H1 (cell line): ENCODE data around the gene ZRANB1. TPM values are rescaled to one million over a fixed set of nuclear protein-coding genes. Genes with fewer than 3 reads are reported as not detected.

Source experiments
- CTCF ChIA-PET: fragments of 300-600 bp; sonication (Branson Sonifier 250); formaldehyde crosslinking; loops from one replicate; lab custom pipeline; 2021; ENCODE audit not compliant: partially characterized antibody; lab: Charles Lee
- POLR2A ChIA-PET: fragments of 300-600 bp; sonication (Branson Sonifier 250); formaldehyde crosslinking; loops from one replicate; lab custom pipeline; 2021; ENCODE audit warnings: inconsistent platforms; ENCODE audit not compliant: partially characterized antibody; lab: Charles Lee
- DNase-seq, 2 experiments: peaks; one replicate each; pipeline versions ENCODE4 v3.0.0 to v3.0.0-alpha.2; 2010 to 2022; ENCODE audit warnings: low spot score in 2 of 2, low read depth in 1 of 2, mixed read lengths in 1 of 2
- FAIRE-seq: peaks from 2 replicates; lab custom pipeline; 2011; peaks lifted over from hg19 to GRCh38; lab: Jason Lieb, UNC
- H2AFZ ChIP-seq: 2 replicates; pipeline ENCODE4 v1.8.1; 2012; ENCODE audit warnings: low read length, inconsistent platforms
- H2AK5ac ChIP-seq: 2 replicates; pipeline ENCODE4 v1.6.1; 2013; ENCODE audit warnings: low read depth, low read length
- H2BK120ac ChIP-seq: replicated peaks from 2 replicates; pipeline ENCODE3; 2013; ENCODE audit warnings: low read depth, low read length, inconsistent platforms
- H2BK12ac ChIP-seq: 2 replicates; pipeline ENCODE4 v1.6.1; 2013; ENCODE audit warnings: low read depth, low read length
- H2BK15ac ChIP-seq: 2 replicates; pipeline ENCODE4 v1.6.1; 2013; ENCODE audit warnings: low read length
- H2BK20ac ChIP-seq: 2 replicates; pipeline ENCODE4 v1.6.1; 2013; ENCODE audit warnings: low read length
- H2BK5ac ChIP-seq: 2 replicates; pipeline ENCODE4 v1.6.1; 2013; ENCODE audit warnings: low read depth, low read length
- H3K14ac ChIP-seq: 2 replicates; pipeline ENCODE4 v1.6.1; 2013; ENCODE audit warnings: inconsistent platforms; ENCODE audit not compliant: insufficient read length
- H3K18ac ChIP-seq: 2 replicates; pipeline ENCODE4 v1.6.1; 2013; ENCODE audit warnings: low read length; ENCODE audit errors: extremely low read depth
- H3K23ac ChIP-seq: 2 replicates; pipeline ENCODE4 v1.6.1; 2013; ENCODE audit warnings: inconsistent platforms; ENCODE audit not compliant: insufficient read length
- H3K23me2 ChIP-seq: 2 replicates; pipeline ENCODE4 v1.6.1; 2013; ENCODE audit warnings: low read depth, low read length
- H3K27ac ChIP-seq: 2 replicates; pipeline ENCODE4 v1.6.1; 2011; ENCODE audit warnings: low read depth, low read length, inconsistent platforms
- H3K27me3 ChIP-seq, 4 experiments: replicated peaks in 1 of 4; 1 replicate in 1 of 4; 2 replicates in 3 of 4; pipeline versions ENCODE4 v1.6.1 to v1.8.1; 2011 to 2013; ENCODE audit warnings: low read length in 3 of 4, mild to moderate bottlenecking in 3 of 4, inconsistent platforms in 2 of 4, mixed read lengths in 2 of 4, moderate library complexity in 1 of 4; ENCODE audit not compliant: control insufficient read depth in 3 of 4, insufficient read depth in 3 of 4; ENCODE audit errors: extremely low read depth in 1 of 4
- H3K36me3 ChIP-seq, 4 experiments: 2 replicates each; pipeline versions ENCODE4 v1.6.1 to v1.8.1; 2011 to 2013; ENCODE audit warnings: mild to moderate bottlenecking in 4 of 4, low read length in 3 of 4, moderate library complexity in 2 of 4, control low read depth in 1 of 4, inconsistent platforms in 1 of 4; ENCODE audit not compliant: insufficient read depth in 4 of 4, control insufficient read depth in 2 of 4
- H3K4ac ChIP-seq: replicated peaks from 2 replicates; pipeline ENCODE3; 2013; ENCODE audit warnings: low read length, low read depth, mixed read lengths, inconsistent platforms; ENCODE audit not compliant: insufficient read length
- H3K4me1 ChIP-seq, 4 experiments: replicated peaks in 1 of 4; 1 replicate in 1 of 4; 2 replicates in 3 of 4; pipeline versions ENCODE4 v1.6.1 to v1.8.1; 2011 to 2013; ENCODE audit warnings: low read length in 3 of 4, inconsistent platforms in 2 of 4, mixed read lengths in 1 of 4; ENCODE audit not compliant: insufficient read depth in 4 of 4, control insufficient read depth in 3 of 4
- H3K4me2 ChIP-seq, 2 experiments: 2 replicates each; pipeline versions ENCODE4 v1.6.1 to v1.8.1; 2011 to 2013; ENCODE audit warnings: low read depth in 2 of 2, low read length in 2 of 2, control low read depth in 1 of 2, inconsistent platforms in 1 of 2, mild to moderate bottlenecking in 1 of 2; ENCODE audit not compliant: insufficient read depth in 1 of 2
- H3K4me3 ChIP-seq, 4 experiments: fragments of 200-600, 300-600 bp in 1 of 4; sonication (generic), shearing (Covaris generic), sonication (Bioruptor Twin) in 1 of 4; 2 replicates each; pipeline versions ENCODE4 v1.5.1 to v1.8.1; 2011 to 2016; ENCODE audit warnings: low read length in 4 of 4, low read depth in 3 of 4, control low read depth in 2 of 4, inconsistent platforms in 2 of 4, mild to moderate bottlenecking in 2 of 4, mixed read lengths in 1 of 4, moderate library complexity in 1 of 4; ENCODE audit not compliant: insufficient read depth in 2 of 4; ENCODE audit errors: extremely low read depth in 1 of 4
- H3K56ac ChIP-seq: replicated peaks from 2 replicates; pipeline ENCODE3; 2013; ENCODE audit warnings: low read depth, mild to moderate bottlenecking, mixed read lengths, low read length, inconsistent platforms; ENCODE audit not compliant: insufficient read length
- H3K79me1 ChIP-seq: 2 replicates; pipeline ENCODE4 v1.6.1; 2013; ENCODE audit warnings: low read depth, low read length, control low read depth
- H3K79me2 ChIP-seq, 2 experiments: 2 replicates each; pipeline versions ENCODE4 v1.6.1 to v1.8.1; 2012 to 2013; ENCODE audit warnings: low read length in 2 of 2, mild to moderate bottlenecking in 2 of 2, inconsistent platforms in 1 of 2; ENCODE audit not compliant: insufficient read depth in 2 of 2, control insufficient read depth in 1 of 2
- H3K9ac ChIP-seq, 4 experiments: replicated peaks in 1 of 4; 1 replicate in 1 of 4; 2 replicates in 3 of 4; pipeline versions ENCODE4 v1.6.1 to v1.8.1; 2011 to 2013; ENCODE audit warnings: low read depth in 3 of 4, low read length in 3 of 4, control low read depth in 2 of 4, mild to moderate bottlenecking in 2 of 4, moderate library complexity in 2 of 4, inconsistent platforms in 1 of 4; ENCODE audit errors: extremely low read depth in 1 of 4
- H3K9me3 ChIP-seq, 2 experiments: 2 replicates each; pipeline versions ENCODE4 v1.6.1 to v1.8.1; 2012 to 2013; ENCODE audit warnings: mild to moderate bottlenecking in 2 of 2, moderate library complexity in 2 of 2, control low read depth in 1 of 2, inconsistent platforms in 1 of 2, low read depth in 1 of 2, low read length in 1 of 2, mixed read lengths in 1 of 2; ENCODE audit not compliant: insufficient read depth in 2 of 2
- H4K20me1 ChIP-seq, 2 experiments: replicated peaks in 1 of 2; 2 replicates each; pipeline versions ENCODE3 to v1.8.1; 2011 to 2013; ENCODE audit warnings: inconsistent platforms in 2 of 2, low read length in 2 of 2, mild to moderate bottlenecking in 1 of 2; ENCODE audit not compliant: insufficient read depth in 2 of 2, control insufficient read depth in 1 of 2
- H4K5ac ChIP-seq: 2 replicates; pipeline ENCODE4 v1.6.1; 2013; ENCODE audit warnings: low read length, low read depth, mixed read lengths, inconsistent platforms; ENCODE audit not compliant: insufficient read length
- H4K8ac ChIP-seq: 2 replicates; pipeline ENCODE4 v1.8.0; 2013; ENCODE audit warnings: mild to moderate bottlenecking, moderate library complexity, low read length, inconsistent platforms; ENCODE audit not compliant: insufficient read depth; ENCODE audit errors: extremely low read depth
- H4K91ac ChIP-seq: replicated peaks from 2 replicates; pipeline ENCODE3; 2013; ENCODE audit warnings: low read length, mixed read lengths, inconsistent platforms; ENCODE audit not compliant: insufficient read length
- BACH1 ChIP-seq: IDR thresholded peaks from 2 replicates; pipeline ENCODE4 v1.6.1; 2012; ENCODE audit warnings: low read length, improper control_type of control experiment
- BCL11A ChIP-seq, 2 experiments: IDR thresholded peaks; one replicate each; pipeline ENCODE4 v1.6.1; 2011; ENCODE audit warnings: low read depth in 2 of 2, low read length in 2 of 2, mild to moderate bottlenecking in 2 of 2
- CBX8 ChIP-seq: fragments of 300-800, 300-1000 bp; sonication (generic); IDR thresholded peaks from 2 replicates; pipeline ENCODE4 v1.7.1; 2016; ENCODE audit warnings: low read depth, low read length, borderline replicate concordance
- CHD1 ChIP-seq: IDR thresholded peaks from 2 replicates; pipeline ENCODE4 v1.6.1; 2012; ENCODE audit warnings: low read depth, low read length, improper control_type of control experiment
- CHD2 ChIP-seq: IDR thresholded peaks from 2 replicates; pipeline ENCODE4 v1.6.1; 2012; ENCODE audit warnings: low read length, improper control_type of control experiment
- CREB1 ChIP-seq: IDR thresholded peaks from 2 replicates; pipeline ENCODE4 v1.6.1; 2012; ENCODE audit warnings: inconsistent platforms
- GABPA ChIP-seq: IDR thresholded peaks from 2 replicates; pipeline ENCODE4 v1.6.1; 2011; ENCODE audit warnings: mild to moderate bottlenecking, low read length, moderate library complexity, borderline replicate concordance; ENCODE audit not compliant: insufficient read depth
- MAFK ChIP-seq: IDR thresholded peaks from 2 replicates; pipeline ENCODE4 v1.6.1; 2012; ENCODE audit warnings: low read depth, mild to moderate bottlenecking, improper control_type of control experiment, low read length
- NRF1 ChIP-seq: IDR thresholded peaks from 2 replicates; pipeline ENCODE4 v1.6.1; 2011; ENCODE audit warnings: mild to moderate bottlenecking, low read depth, low read length, improper control_type of control experiment
- RAD21 ChIP-seq, 2 experiments: IDR thresholded peaks in 1 of 2; conservative IDR thresholded peaks in 1 of 2; 2 replicates each; pipeline ENCODE4 v1.6.1; 2011; ENCODE audit warnings: low read depth in 2 of 2, low read length in 2 of 2, improper control_type of control experiment in 1 of 2, inconsistent platforms in 1 of 2, mild to moderate bottlenecking in 1 of 2, moderate library complexity in 1 of 2
- RNF2 ChIP-seq: fragments of 200-900, 300-1000 bp; sonication (generic); IDR thresholded peaks from 2 replicates; pipeline ENCODE4 v1.7.1; 2016; ENCODE audit warnings: borderline replicate concordance, low read depth, mild to moderate bottlenecking, antibody characterized with exemption, low read length; ENCODE audit not compliant: poor library complexity, severe bottlenecking; ENCODE audit errors: missing control alignments
- TBP ChIP-seq: IDR thresholded peaks from 2 replicates; pipeline ENCODE4 v1.6.1; 2011; ENCODE audit warnings: low read depth, low read length, improper control_type of control experiment
- ZNF274 ChIP-seq: IDR thresholded peaks from 2 replicates; pipeline ENCODE4 v1.7.0; 2012; ENCODE audit warnings: low read length, borderline replicate concordance; ENCODE audit errors: extremely low read depth
- WGBS, 2 experiments: shearing (Covaris generic) in 1 of 2; methylation state at CpG; one replicate each; pipeline versions ENCODE4 v1.1.6 to v1.1.7; 2013 to 2015; ENCODE audit warnings: low lambda C conversion rate in 2 of 2, mixed read lengths in 2 of 2, inconsistent platforms in 1 of 2, low coverage in 1 of 2, missing lambda C conversion rate in 1 of 2; ENCODE audit not compliant: insufficient replicate concordance in 2 of 2, insufficient coverage in 1 of 2, insufficient read length in 1 of 2; ENCODE audit errors: extremely low coverage in 1 of 2, missing lambda C conversion rate in 1 of 2; 5-methylcytosine and 5-hydroxymethylcytosine counted together
- polyA plus RNA-seq, 7 experiments: library from polyadenylated mRNA; depleted of rRNA in 3 of 7; stranded (reverse) in 5 of 7; unstranded in 2 of 7; fragments of >200 nt in 5 of 7; fragments of 200-250 nt in 2 of 7; gene quantifications; 1 replicate in 5 of 7; 2 replicates in 1 of 7; 4 replicates in 1 of 7; pipeline versions ENCODE4 v1.2.1 to v1.2.3, GENCODE V29; 2011 to 2013; ENCODE audit warnings: missing spikeins in 2 of 7, mixed read lengths in 2 of 7
- total RNA-seq: library from RNA; stranded (reverse); fragmentation: NEBNext Ultra II Directional; extraction: Animal tissue kit (Norgen Biotek cat#: 25700); gene quantifications from 2 replicates; pipeline ENCODE4 v1.2.1, GENCODE V29; 2021

ZRANB1 gene
- total and polyA plus RNA-seq, 2 of the 8 experiments (the other 6 are each of a cell fraction or from before 2014, with no cell fraction given), result 6.1 to 19.9 TPM

DNA sequence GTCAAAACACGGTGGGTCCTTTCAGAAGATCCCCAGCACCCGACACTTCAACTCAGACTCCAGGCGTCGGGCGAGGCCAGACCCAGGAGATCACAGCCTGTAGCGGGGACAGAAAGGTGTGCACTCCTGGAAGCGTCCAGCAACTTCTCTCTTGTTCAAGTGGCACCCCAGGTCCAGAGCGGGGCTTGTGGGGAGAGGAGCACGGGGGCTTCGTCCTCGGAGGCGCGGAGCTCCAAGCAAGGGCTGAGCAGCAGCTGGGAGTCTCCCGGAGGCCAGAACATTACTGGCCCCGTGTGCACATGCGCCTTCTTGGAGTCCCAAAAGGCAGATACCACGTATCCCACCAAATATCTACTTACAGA lies 54.9 kb downstream of the ZRANB1 start:
- Histone ChIP-seq H3K9me3 (no peaks in the 10 kb centered on the region), H4K5ac (no peak overlapping the region), H2BK15ac (no peak overlapping the region), H3K79me1 (peaks cover 4% of the 10 kb centered on the region; the same call in 1 of the 2 replicates), H3K23me2 (no peaks in the 10 kb centered on the region), H3K18ac (no peak overlapping the region), H3K23ac (no peak overlapping the region), H3K79me2 (peaks cover 0 to 14% of the 10 kb centered on the region in 2 experiments; a peak in 1 of 4 replicates), H2AK5ac (no peak overlapping the region), H3K4me1 (peaks cover 0 to 2% (median 0%) of the 10 kb centered on the region in 4 experiments; a peak in 1 of 7 replicates), H3K9ac (no peak overlapping the region), H2BK12ac (no peak overlapping the region), H2BK120ac (no peak overlapping the region), H2BK5ac (no peak overlapping the region), H3K4ac (no peak overlapping the region), H4K8ac (no peak overlapping the region), H3K36me3 (peaks cover 44 to 97% (median 73%) of the 10 kb centered on the region in 4 experiments), H4K91ac (no peak overlapping the region), H3K14ac (no peak overlapping the region), H3K27me3 (no peaks in the 10 kb centered on the region), H3K4me3 (no peak overlapping the region), H4K20me1 (peaks cover 23 to 28% of the 10 kb centered on the region in 2 experiments), H3K27ac (no peak overlapping the region), H2AFZ (no peak overlapping the region), H3K4me2 (no peak overlapping the region), H3K56ac (no peak overlapping the region), H2BK20ac (no peak overlapping the region)
- FAIRE-seq (no peak), DNase-seq (peak in 1 of 2 experiments; percentile 40)
- ChIA-PET CTCF (interaction anchor here (0.8 to 1.6 kb wide), 3 partner anchors 13 to 347 kb away, joined by 3 to 4 read pairs (median 4); no protein-coding TSS in a partner anchor), POLR2A (interaction anchor here (1.4 kb wide), 1 partner anchor 9 kb away, joined by 3 read pairs; no protein-coding TSS in a partner anchor)
- 91% methylated on average over 17 of the region's 17 CpGs; no CpG with 5 or more reads in 1 of the 2 experiments for WGBS, 2 experiments
- TF ChIP-seq ZNF274 (no peak), GABPA (no peak), BACH1 (no peak), RNF2 (no peak), CHD2 (no peak), CREB1 (no peak), TBP (no peak), CHD1 (no peak), CBX8 (no peak), BCL11A (IDR thresholded peaks at IDR 0.05; ENCODE audit: low read depth in 2 of 2, low read length in 2 of 2) (no peak), RAD21 (IDR thresholded peaks at IDR 0.05 in 1 of 2, conservative IDR thresholded peaks at IDR 0.05 in 1 of 2; ENCODE audit: low read depth in 2 of 2, low read length in 2 of 2) (no peak), MAFK (no peak), NRF1 (no peak)
